Calu3 (cell line): ENCODE measurements around the gene MARK4. TPM values are rescaled to one million over a fixed set of nuclear protein-coding genes. Genes with fewer than 3 reads are reported as not detected.

Experiments used
- BruUV-seq: library from RNA; stranded (reverse); fragments of 400-500 nt; replicated peaks from 2 replicates; lab custom pipeline; 2021; lab: Mats Ljungman, UMichigan
- CTCF ChIA-PET: fragments of 300-600 bp; sonication (Branson Sonifier 250); formaldehyde crosslinking; loops from one replicate; lab custom pipeline; 2022; ENCODE audit warnings: antibody characterized with exemption; lab: Charles Lee
- DNase-seq: peaks from one replicate; pipeline ENCODE4 v3.0.0; 2022
- H3K27ac Mint-ChIP-seq: one replicate; pipeline ENCODE4 v1.8.0; 2022; ENCODE audit warnings: mixed read lengths; ENCODE audit not compliant: unreplicated experiment
- H3K27me3 Mint-ChIP-seq: one replicate; pipeline ENCODE4 v1.8.0; 2022; ENCODE audit warnings: mixed read lengths; ENCODE audit not compliant: unreplicated experiment
- H3K36me3 Mint-ChIP-seq: one replicate; pipeline ENCODE4 v1.8.0; 2022; ENCODE audit warnings: mild to moderate bottlenecking, moderate library complexity, mixed read lengths; ENCODE audit not compliant: insufficient read depth, unreplicated experiment
- H3K4me1 Mint-ChIP-seq: one replicate; pipeline ENCODE4 v1.8.0; 2022; ENCODE audit warnings: mild to moderate bottlenecking, low read depth, mixed read lengths; ENCODE audit not compliant: unreplicated experiment
- H3K4me3 Mint-ChIP-seq: one replicate; pipeline ENCODE4 v1.8.0; 2022; ENCODE audit warnings: mild to moderate bottlenecking, low read depth, moderate library complexity, mixed read lengths; ENCODE audit not compliant: unreplicated experiment
- H3K9me3 Mint-ChIP-seq: one replicate; pipeline ENCODE4 v1.8.0; 2022; ENCODE audit warnings: low read depth, mixed read lengths; ENCODE audit not compliant: unreplicated experiment
- CTCF ChIP-seq: fragments of 200-600 bp; IDR thresholded peaks from one replicate; pipeline ENCODE4 v1.8.0; 2022; ENCODE audit warnings: antibody characterized with exemption; ENCODE audit not compliant: unreplicated experiment
- intact Hi-C: fragments of 100-400 bp; cut with micrococcal nuclease; formaldehyde crosslinking; loops from one replicate; pipeline ENCODE4 v1.10.0; 2022; ENCODE audit not compliant: unreplicated experiment
- total RNA-seq: library from RNA; stranded (reverse); gene quantifications from 2 replicates; pipeline ENCODE4 v1.2.3, GENCODE V29; 2022

Gene MARK4
- total RNA-seq, 1 experiment from 2014 or later, result 45.9 TPM

GRCh38 chr19:45211751-45212381, 39.2 kb upstream of the MARK4 start:
- Mint-ChIP-seq H3K4me3 (peak overlapping the region; percentile 21), H3K9me3 (no peaks in the 10 kb centered on the region), H3K27ac (peak overlapping the region; percentile 53), H3K4me1 (peaks cover 34% of the 10 kb centered on the region), H3K36me3 (peaks cover 16% of the 10 kb centered on the region), H3K27me3 (no peaks in the 10 kb centered on the region)
- DNase-seq, result peak; percentile 78
- CTCF ChIA-PET, result interaction anchor here (0.5 to 1.0 kb wide), 10 partner anchors 10 to 143 kb away, joined by 3 to 6 read pairs (median 3); partner anchors contain the start of genes BLOC1S3, EXOC3L2, PPP1R37 and TRAPPC6A
- no peak for TF ChIP-seq CTCF
- intact Hi-C loops, result no loop called here
- BruUV-seq, result no TSS peak

GRCh38 chr19:45213031-45213430, 38.0 kb upstream of the MARK4 start:
- peaks cover 2% of the 10 kb centered on the region for H3K27me3 Mint-ChIP-seq
- TF ChIP-seq CTCF, result no peak
- CTCF ChIA-PET, result interaction anchor here (1.0 kb wide), 1 partner anchor 16 kb away, joined by 3 read pairs; no protein-coding TSS in a partner anchor
- no peaks in the 10 kb centered on the region for H3K9me3 Mint-ChIP-seq
- BruUV-seq, result no TSS peak
- H3K27ac Mint-ChIP-seq, result no peak overlapping the region
- H3K4me3 Mint-ChIP-seq, result no peak overlapping the region
- intact Hi-C loops, result no loop called here
- H3K4me1 Mint-ChIP-seq, result peaks cover 34% of the 10 kb centered on the region
- DNase-seq, result no peak
- H3K36me3 Mint-ChIP-seq, result peaks cover 16% of the 10 kb centered on the region

- Mint-ChIP-seq H3K27ac (peak overlapping the region; percentile 67), H3K4me3 (peak overlapping the region; percentile 72), H3K4me1 (peaks cover 19% of the 10 kb centered on the region), H3K27me3 (peaks cover 22% of the 10 kb centered on the region), H3K36me3 (peaks cover 16% of the 10 kb centered on the region), H3K9me3 (no peaks in the 10 kb centered on the region)
- intact Hi-C loops, result no loop called here
- CTCF ChIA-PET, result no interaction called here
- no peak for TF ChIP-seq CTCF
- DNase-seq, result peak; percentile 77
- BruUV-seq, result no TSS peak
Measured at GRCh38 chr19:45215391-45216191, 35.5 kb upstream of the MARK4 start.

GRCh38 chr19:45216667-45217066, 34.4 kb upstream of the MARK4 start:
- Mint-ChIP-seq H3K27ac (no peak overlapping the region), H3K36me3 (peaks cover 12% of the 10 kb centered on the region), H3K9me3 (no peaks in the 10 kb centered on the region), H3K27me3 (peaks cover 33% of the 10 kb centered on the region), H3K4me1 (peaks cover 9% of the 10 kb centered on the region), H3K4me3 (no peak overlapping the region)
- no peak for TF ChIP-seq CTCF
- DNase-seq, result no peak
- BruUV-seq, result no TSS peak
- intact Hi-C loops, result no loop called here
- CTCF ChIA-PET, result no interaction called here
